Spinal cord (tissue), 10 donors: Measurements from ENCODE around the gene TCTN1. TPM values are rescaled to one million over a fixed set of nuclear protein-coding genes. Genes with fewer than 3 reads are reported as not detected.

Experiments
- DNase-seq, 6 donors: peaks; one replicate each; pipeline versions ENCODE4 v3.0.0 to v3.0.0-alpha.2; 2013 to 2015; ENCODE audit warnings: low spot score in 6 of 6, low read depth in 4 of 6
- H3K27ac ChIP-seq: one replicate; pipeline ENCODE4 v1.5.1; 2013; ENCODE audit warnings: low read depth, low read length, control low read depth
- H3K27me3 ChIP-seq: one replicate; pipeline ENCODE4 v1.6.1; 2013; ENCODE audit warnings: low read length; ENCODE audit not compliant: control insufficient read depth, insufficient read depth
- H3K36me3 ChIP-seq: one replicate; pipeline ENCODE4 v1.6.1; 2013; ENCODE audit warnings: low read length; ENCODE audit not compliant: control insufficient read depth, insufficient read depth
- H3K4me1 ChIP-seq: one replicate; pipeline ENCODE4 v1.6.1; 2013; ENCODE audit warnings: low read length; ENCODE audit not compliant: control insufficient read depth, insufficient read depth
- H3K4me3 ChIP-seq: one replicate; pipeline ENCODE4 v1.5.1; 2013; ENCODE audit warnings: low read depth, low read length, control low read depth
- H3K9me3 ChIP-seq: one replicate; pipeline ENCODE4 v1.6.1; 2013; ENCODE audit warnings: low read length; ENCODE audit not compliant: control insufficient read depth, insufficient read depth
- WGBS: methylation state at CpG from one replicate; pipeline ENCODE4 v1.1.5; 2013; ENCODE audit warnings: missing lambda C conversion rate; ENCODE audit not compliant: insufficient coverage; 5-methylcytosine and 5-hydroxymethylcytosine counted together
- polyA plus RNA-seq, 2 donors: library from polyadenylated mRNA; unstranded; fragments of 120-200 nt; gene quantifications; one replicate each; pipeline ENCODE4 v1.2.1, GENCODE V29; 2013; ENCODE audit not compliant: insufficient read length in 2 of 2
- total RNA-seq, 2 donors: library from RNA; depleted of rRNA in 1 of 2; stranded (reverse); fragments of 120-200 nt in 1 of 2; fragments of >200 nt in 1 of 2; gene quantifications; one replicate each; pipeline versions ENCODE4 v1.2.3 to v1.2.4, GENCODE V29; 2013 to 2014
- donor health status: healthy.

Gene TCTN1
- total and polyA plus RNA-seq, 4 donors = 48.1 to 106 (median 65.0) TPM

GRCh38 chr12:110668480-110669192 is 54.7 kb downstream of the TCTN1 start:
- DNase-seq = no peak
- H3K36me3 ChIP-seq = no peaks in the 10 kb centered on the region
- 91% methylated on average over 12 of the region's 12 CpGs for WGBS

GRCh38 chr12:110669193-110669502 is 55.2 kb downstream of the TCTN1 start:
- Histone ChIP-seq H3K4me1 (no peaks in the 10 kb centered on the region), H3K27ac (no peak overlapping the region), H3K36me3 (no peaks in the 10 kb centered on the region), H3K27me3 (no peaks in the 10 kb centered on the region), H3K9me3 (peaks cover 2% of the 10 kb centered on the region), H3K4me3 (no peak overlapping the region)
- WGBS = 70% methylated on average over 5 of the region's 5 CpGs
- DNase-seq = no peak

More at GRCh38 chr12:110668480-110669192, 54.7 kb downstream of the TCTN1 start:
- H3K9me3 ChIP-seq = peaks cover 2% of the 10 kb centered on the region
- H3K27me3 ChIP-seq = no peaks in the 10 kb centered on the region
- no peak overlapping the region for H3K27ac ChIP-seq
- no peaks in the 10 kb centered on the region for H3K4me1 ChIP-seq
- H3K4me3 ChIP-seq = no peak overlapping the region

- Histone ChIP-seq H3K4me1 (no peaks in the 10 kb centered on the region), H3K27ac (no peak overlapping the region), H3K4me3 (no peak overlapping the region), H3K9me3 (peaks cover 2% of the 10 kb centered on the region), H3K36me3 (no peaks in the 10 kb centered on the region), H3K27me3 (no peaks in the 10 kb centered on the region)
- 83% methylated on average over 1 of the region's 4 CpGs for WGBS
- DNase-seq = no peak
Measured at GRCh38 chr12:110670161-110670701, 56.3 kb downstream of the TCTN1 start.

GRCh38 chr12:110676171-110676570 is 62.2 kb downstream of the TCTN1 start:
- no peak overlapping the region for H3K4me3 ChIP-seq
- WGBS = 80% methylated on average over 4 of the region's 4 CpGs
- no peaks in the 10 kb centered on the region for H3K4me1 ChIP-seq
- no peaks in the 10 kb centered on the region for H3K36me3 ChIP-seq
- no peaks in the 10 kb centered on the region for H3K27me3 ChIP-seq
- no peak for DNase-seq
- H3K27ac ChIP-seq = no peak overlapping the region
- no peaks in the 10 kb centered on the region for H3K9me3 ChIP-seq

- no peaks in the 10 kb centered on the region for H3K9me3 ChIP-seq
- 84% methylated on average over 3 of the region's 5 CpGs for WGBS
- no peak overlapping the region for H3K4me3 ChIP-seq
- H3K36me3 ChIP-seq = no peaks in the 10 kb centered on the region
- H3K27ac ChIP-seq = no peak overlapping the region
- no peaks in the 10 kb centered on the region for H3K4me1 ChIP-seq
- no peaks in the 10 kb centered on the region for H3K27me3 ChIP-seq
- DNase-seq = no peak
Measured at GRCh38 chr12:110677206-110677911, 63.4 kb downstream of the TCTN1 start.

GRCh38 chr12:110677982-110678381 is 64.1 kb downstream of the TCTN1 start:
- H3K9me3 ChIP-seq = no peaks in the 10 kb centered on the region
- H3K4me1 ChIP-seq = no peaks in the 10 kb centered on the region
- no peaks in the 10 kb centered on the region for H3K36me3 ChIP-seq
- 100% methylated on average over 1 of the region's 4 CpGs for WGBS
- H3K4me3 ChIP-seq = no peak overlapping the region
- H3K27ac ChIP-seq = no peak overlapping the region
- H3K27me3 ChIP-seq = no peaks in the 10 kb centered on the region
- DNase-seq = no peak

GRCh38 chr12:110679201-110679600 is 65.3 kb downstream of the TCTN1 start:
- no peak overlapping the region for H3K27ac ChIP-seq
- H3K4me3 ChIP-seq = no peak overlapping the region
- WGBS = 91% methylated on average over 4 of the region's 12 CpGs
- no peaks in the 10 kb centered on the region for H3K36me3 ChIP-seq
- H3K4me1 ChIP-seq = no peaks in the 10 kb centered on the region
- no peak for DNase-seq
- H3K9me3 ChIP-seq = no peaks in the 10 kb centered on the region
- H3K27me3 ChIP-seq = no peaks in the 10 kb centered on the region

GRCh38 chr12:110680032-110680431 is 66.1 kb downstream of the TCTN1 start:
- no peak overlapping the region for H3K4me3 ChIP-seq
- no peaks in the 10 kb centered on the region for H3K27me3 ChIP-seq
- 76% methylated on average over 1 of the region's 1 CpG for WGBS
- no peak overlapping the region for H3K27ac ChIP-seq
- DNase-seq = no peak
- H3K36me3 ChIP-seq = no peaks in the 10 kb centered on the region
- H3K9me3 ChIP-seq = no peaks in the 10 kb centered on the region
- H3K4me1 ChIP-seq = no peaks in the 10 kb centered on the region

GRCh38 chr12:110683888-110684287 is 70.0 kb downstream of the TCTN1 start:
- Histone ChIP-seq H3K27ac (no peak overlapping the region), H3K4me3 (no peak overlapping the region), H3K9me3 (no peaks in the 10 kb centered on the region), H3K4me1 (peaks cover 8% of the 10 kb centered on the region), H3K27me3 (peaks cover 2% of the 10 kb centered on the region), H3K36me3 (peaks cover 4% of the 10 kb centered on the region)
- WGBS = 100% methylated on average over 1 of the region's 2 CpGs
- no peak for DNase-seq
